Measurements from ENCODE around the gene SCAF4. TPM values are rescaled to one million over a fixed set of nuclear protein-coding genes. Genes with fewer than 3 reads are reported as not detected.

The SCAF4 gene
- polyA plus RNA-seq, 2 of the 4 experiments (the other 2 are of a cell fraction): 10.4 to 16.6 TPM

- H3K4me1 ChIP-seq: peaks cover 63% of the 10 kb centered on the region; the same call in 2 of the 3 replicates
- ChIA-PET POLR2A (no interaction called here), CTCF (no interaction called here)
- peak; percentile 30 to 34; a peak in 3 of 6 replicates for ATAC-seq
- no peak for DNase-seq (ENCODE audit: low read depth in 1 of 2, low spot score in 1 of 2)
- no peak overlapping the region for H3K4me3 ChIP-seq
- peak overlapping the region; percentile 30; the same call in 2 of the 3 replicates for H3K4me2 ChIP-seq
- no peak for FAIRE-seq
- TF ChIP-seq RARB (CRISPR knock-in tag; IDR thresholded peaks at IDR 0.05): no peak
- TF ChIP-seq EHMT2 (IDR thresholded peaks at IDR 0.05; ENCODE audit: low read depth): no peak
- no peak for TF ChIP-seq POLR2AphosphoS2 (conservative IDR thresholded peaks at IDR 0.05; ENCODE audit: low read length)
- no peak for TF ChIP-seq FOSL2 (IDR thresholded peaks at IDR 0.05)
- no peak for TF ChIP-seq FOSL2 (CRISPR knock-in tag; IDR thresholded peaks at IDR 0.05)
- TF ChIP-seq REST (IDR thresholded peaks at IDR 0.05): no peak
- no peak for TF ChIP-seq ZSCAN20 (CRISPR knock-in tag; IDR thresholded peaks at IDR 0.05)
- no peak for TF ChIP-seq KDM5A (IDR thresholded peaks at IDR 0.05)
- TF ChIP-seq MAZ (IDR thresholded peaks at IDR 0.05; ENCODE audit: borderline replicate concordance, low read depth, low read length): no peak
- TF ChIP-seq, protein P1, sequence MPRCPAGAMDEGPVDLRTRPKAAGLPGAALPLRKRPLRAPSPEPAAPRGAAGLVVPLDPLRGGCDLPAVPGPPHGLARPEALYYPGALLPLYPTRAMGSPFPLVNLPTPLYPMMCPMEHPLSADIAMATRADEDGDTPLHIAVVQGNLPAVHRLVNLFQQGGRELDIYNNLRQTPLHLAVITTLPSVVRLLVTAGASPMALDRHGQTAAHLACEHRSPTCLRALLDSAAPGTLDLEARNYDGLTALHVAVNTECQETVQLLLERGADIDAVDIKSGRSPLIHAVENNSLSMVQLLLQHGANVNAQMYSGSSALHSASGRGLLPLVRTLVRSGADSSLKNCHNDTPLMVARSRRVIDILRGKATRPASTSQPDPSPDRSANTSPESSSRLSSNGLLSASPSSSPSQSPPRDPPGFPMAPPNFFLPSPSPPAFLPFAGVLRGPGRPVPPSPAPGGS (IDR thresholded peaks at IDR 0.05): no peak
- TF ChIP-seq, protein P2, sequence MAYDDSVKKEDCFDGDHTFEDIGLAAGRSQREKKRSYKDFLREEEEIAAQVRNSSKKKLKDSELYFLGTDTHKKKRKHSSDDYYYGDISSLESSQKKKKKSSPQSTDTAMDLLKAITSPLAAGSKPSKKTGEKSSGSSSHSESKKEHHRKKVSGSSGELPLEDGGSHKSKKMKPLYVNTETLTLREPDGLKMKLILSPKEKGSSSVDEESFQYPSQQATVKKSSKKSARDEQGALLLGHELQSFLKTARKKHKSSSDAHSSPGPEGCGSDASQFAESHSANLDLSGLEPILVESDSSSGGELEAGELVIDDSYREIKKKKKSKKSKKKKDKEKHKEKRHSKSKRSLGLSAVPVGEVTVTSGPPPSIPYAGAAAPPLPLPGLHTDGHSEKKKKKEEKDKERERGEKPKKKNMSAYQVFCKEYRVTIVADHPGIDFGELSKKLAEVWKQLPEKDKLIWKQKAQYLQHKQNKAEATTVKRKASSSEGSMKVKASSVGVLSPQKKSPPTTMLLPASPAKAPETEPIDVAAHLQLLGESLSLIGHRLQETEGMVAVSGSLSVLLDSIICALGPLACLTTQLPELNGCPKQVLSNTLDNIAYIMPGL (CRISPR knock-in tag; IDR thresholded peaks at IDR 0.05; ENCODE audit: borderline replicate concordance): no peak
- TF ChIP-seq, protein P3, sequence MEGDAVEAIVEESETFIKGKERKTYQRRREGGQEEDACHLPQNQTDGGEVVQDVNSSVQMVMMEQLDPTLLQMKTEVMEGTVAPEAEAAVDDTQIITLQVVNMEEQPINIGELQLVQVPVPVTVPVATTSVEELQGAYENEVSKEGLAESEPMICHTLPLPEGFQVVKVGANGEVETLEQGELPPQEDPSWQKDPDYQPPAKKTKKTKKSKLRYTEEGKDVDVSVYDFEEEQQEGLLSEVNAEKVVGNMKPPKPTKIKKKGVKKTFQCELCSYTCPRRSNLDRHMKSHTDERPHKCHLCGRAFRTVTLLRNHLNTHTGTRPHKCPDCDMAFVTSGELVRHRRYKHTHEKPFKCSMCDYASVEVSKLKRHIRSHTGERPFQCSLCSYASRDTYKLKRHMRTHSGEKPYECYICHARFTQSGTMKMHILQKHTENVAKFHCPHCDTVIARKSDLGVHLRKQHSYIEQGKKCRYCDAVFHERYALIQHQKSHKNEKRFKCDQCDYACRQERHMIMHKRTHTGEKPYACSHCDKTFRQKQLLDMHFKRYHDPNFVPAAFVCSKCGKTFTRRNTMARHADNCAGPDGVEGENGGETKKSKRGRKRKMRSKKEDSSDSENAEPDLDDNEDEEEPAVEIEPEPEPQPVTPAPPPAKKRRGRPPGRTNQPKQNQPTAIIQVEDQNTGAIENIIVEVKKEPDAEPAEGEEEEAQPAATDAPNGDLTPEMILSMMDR (IDR thresholded peaks at IDR 0.05): no peak
- no peak for TF ChIP-seq CHD2 (IDR thresholded peaks at IDR 0.05; ENCODE audit: low read length, partially characterized antibody)
- no peak for TF ChIP-seq NFE2L2 (conservative IDR thresholded peaks at IDR 0.05; ENCODE audit: low read length)
- no peak for TF ChIP-seq SMC3 (IDR thresholded peaks at IDR 0.05)
- H3K9me3 ChIP-seq: no peaks in the 10 kb centered on the region
- H3K27ac ChIP-seq: no peak overlapping the region
- 64% methylated on average over 5 of the region's 5 CpGs for WGBS (ENCODE audit: missing lambda C conversion rate)
Measured at GRCh38 chr21:31713973-31714740, 17.8 kb downstream of the SCAF4 start.

DNA sequence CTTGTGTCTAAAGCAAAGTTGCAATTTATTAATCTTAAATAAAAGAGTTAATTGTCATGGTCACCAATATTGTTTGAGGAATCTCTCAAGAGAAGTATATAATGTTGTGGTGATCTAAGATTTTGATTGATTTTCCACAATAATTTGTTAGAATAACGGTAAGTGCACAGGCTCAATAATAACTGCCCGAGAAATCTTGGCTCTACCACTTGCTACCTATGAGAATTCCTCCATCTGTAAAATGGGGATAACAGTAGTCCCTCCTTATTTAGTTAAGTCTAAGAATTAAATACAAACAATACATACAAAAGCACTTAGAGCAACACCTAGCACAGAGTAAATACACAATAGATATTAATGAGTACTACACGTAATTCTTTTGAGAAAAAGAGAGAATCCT lies 18.8 kb downstream of the SCAF4 start:
- no peak for ATAC-seq
- DNase-seq (ENCODE audit: low read depth in 1 of 2, low spot score in 1 of 2): no peak
- peaks cover 63% of the 10 kb centered on the region; the same call in 2 of the 3 replicates for H3K4me1 ChIP-seq
- H3K9me3 ChIP-seq: no peaks in the 10 kb centered on the region
- TF ChIP-seq HOXA7 (CRISPR knock-in tag; IDR thresholded peaks at IDR 0.05): no peak
- no peak for TF ChIP-seq MAFK (IDR thresholded peaks at IDR 0.05; ENCODE audit: partially characterized antibody)
- TF ChIP-seq RFX5 (IDR thresholded peaks at IDR 0.05): no peak
- TF ChIP-seq TP53 (CRISPR knock-in tag; IDR thresholded peaks at IDR 0.05): no peak
- TF ChIP-seq RARB (CRISPR knock-in tag; IDR thresholded peaks at IDR 0.05): no peak
- no peak for TF ChIP-seq MAZ (IDR thresholded peaks at IDR 0.05; ENCODE audit: borderline replicate concordance, low read depth, low read length)
- CTCF ChIA-PET: interaction anchor here (0.7 kb wide), 1 partner anchor 21 kb away, joined by 4 read pairs; no protein-coding TSS in a partner anchor
- H3K27ac ChIP-seq: no peak overlapping the region
- H3K4me2 ChIP-seq: no peak overlapping the region
- POLR2A ChIA-PET: no interaction called here
- H3K4me3 ChIP-seq: no peak overlapping the region
- 84% methylated on average over 3 of the region's 3 CpGs for WGBS (ENCODE audit: missing lambda C conversion rate)
- FAIRE-seq: no peak

Data from A549 (cell line).